NCI-H2107 (cell line): ENCODE data around the gene VPS9D1.
A peak's percentile ranks its signal among the peaks of the same experiment; 100 is the strongest.
"Not testable (repeated sequence)": the region's sequence is repeated elsewhere in the genome, so short reads cannot be mapped to it uniquely, and the experiment has no call there.

Source experiments
- DNase-seq: peaks from one replicate; lab custom pipeline; 2025; lab: John Stamatoyannopoulos, UW

VPS9D1 gene

DNA sequence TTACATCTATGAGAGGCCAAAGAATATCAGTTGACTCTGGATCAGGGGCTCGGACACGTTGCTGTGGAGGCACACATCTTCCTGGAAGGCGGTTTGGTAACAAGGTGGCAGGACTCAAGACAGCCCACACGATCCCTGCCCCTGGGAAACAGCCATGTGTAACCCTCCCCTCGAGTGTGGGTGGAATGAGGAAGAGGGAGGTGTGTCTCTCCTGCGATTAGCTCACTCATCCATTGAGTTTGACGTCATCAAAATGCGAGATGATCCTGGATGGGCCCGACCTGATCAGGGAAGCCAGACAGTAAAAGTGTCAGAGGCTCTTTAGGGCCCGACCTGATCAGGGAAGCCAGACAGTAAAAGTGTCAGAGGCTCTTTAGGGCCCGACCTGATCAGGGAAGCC, 56.5 kb downstream of the VPS9D1 start:
- DNase-seq, result not testable (repeated sequence)

GRCh38 chr16:89661215-89661614, 59.5 kb downstream of the VPS9D1 start:
- no peak for DNase-seq

- no peak for DNase-seq
These were observed 60.6 kb downstream of the VPS9D1 start for GRCh38 chr16:89660146-89660545.

DNA sequence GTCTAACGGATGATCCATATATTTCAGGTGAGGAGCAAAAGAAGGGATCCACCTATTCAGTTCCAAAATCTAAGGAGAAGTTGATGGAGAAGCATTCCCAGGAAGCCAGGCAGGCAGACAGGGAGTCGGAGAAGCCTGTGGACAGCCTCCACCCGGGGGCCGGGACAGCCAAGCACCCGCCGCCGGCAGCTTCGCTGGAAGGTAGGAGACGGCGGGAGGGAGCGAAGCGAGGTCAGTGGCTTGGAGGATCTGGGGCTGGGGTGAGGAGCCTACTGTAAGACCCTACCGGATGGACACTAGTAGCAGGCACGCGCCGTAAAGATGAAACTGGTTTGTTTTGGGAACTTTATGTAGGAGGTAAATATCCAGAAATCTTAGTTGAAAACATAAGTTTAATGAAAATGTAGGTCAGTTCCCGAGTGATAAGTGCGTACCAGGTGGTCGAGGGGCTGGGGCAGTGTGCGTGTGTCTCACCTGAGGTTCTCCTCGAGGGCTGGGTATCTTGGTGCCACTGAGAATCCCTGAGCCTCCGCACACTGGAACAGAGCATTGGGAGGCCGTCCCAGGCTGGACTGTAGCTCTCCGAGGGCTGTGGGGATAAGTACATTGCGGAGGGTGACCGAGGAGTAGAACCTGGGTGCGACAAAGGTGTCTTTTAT, 62.3 kb downstream of the VPS9D1 start:
- DNase-seq, result no peak

GRCh38 chr16:89657442-89658220, 63.1 kb downstream of the VPS9D1 start, which contains the start of the genes CHMP1A and SPATA33:
CHMP1A (minus strand) TSS chr16:89657708; CDS start chr16:89657588, 120 bp downstream.
SPATA33 (plus strand) TSS chr16:89657836; CDS start chr16:89657912, 76 bp downstream.
- DNase-seq, result peak; percentile 78
